Eye (tissue), 1 donor: ENCODE measurements around the gene MYH14.

Source experiments
- DNase-seq: peaks from one replicate; pipeline ENCODE4 v3.0.0-alpha.2; 2015

MYH14 gene

DNA sequence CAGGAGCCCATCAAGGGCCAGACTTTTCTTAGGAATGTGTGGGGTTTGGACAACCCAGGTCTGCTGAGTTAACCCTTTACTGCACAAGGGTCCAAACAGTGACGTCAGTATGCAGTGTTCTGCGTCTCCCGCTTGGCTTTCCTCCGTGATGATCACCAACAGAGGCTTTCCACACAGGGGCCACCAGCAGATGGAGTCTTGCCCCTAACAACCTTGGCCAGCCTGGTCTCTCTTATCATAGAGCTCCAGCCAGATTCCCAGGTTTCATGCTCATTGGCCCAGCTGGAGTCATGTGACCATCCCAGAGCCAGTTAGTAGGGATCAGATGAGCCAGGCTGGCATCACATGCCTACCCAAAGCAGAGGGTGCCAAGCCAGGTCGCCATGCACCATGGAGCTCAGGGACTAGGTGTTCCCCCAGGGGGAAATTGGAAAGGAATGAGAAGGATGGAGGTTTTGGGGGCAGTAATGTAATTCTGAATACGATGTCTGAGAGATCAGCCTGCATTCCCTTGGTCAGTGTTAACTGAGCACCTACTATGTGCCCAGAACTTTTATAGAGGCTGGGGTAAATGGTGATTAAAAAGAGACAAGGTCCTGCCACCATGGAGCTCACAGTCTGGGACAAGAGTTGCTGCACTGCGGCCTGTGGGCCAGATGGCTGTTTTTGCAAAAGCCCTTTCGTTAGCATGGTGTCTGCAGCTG is 61.2 kb downstream of the MYH14 start:
- no peak for DNase-seq

DNA sequence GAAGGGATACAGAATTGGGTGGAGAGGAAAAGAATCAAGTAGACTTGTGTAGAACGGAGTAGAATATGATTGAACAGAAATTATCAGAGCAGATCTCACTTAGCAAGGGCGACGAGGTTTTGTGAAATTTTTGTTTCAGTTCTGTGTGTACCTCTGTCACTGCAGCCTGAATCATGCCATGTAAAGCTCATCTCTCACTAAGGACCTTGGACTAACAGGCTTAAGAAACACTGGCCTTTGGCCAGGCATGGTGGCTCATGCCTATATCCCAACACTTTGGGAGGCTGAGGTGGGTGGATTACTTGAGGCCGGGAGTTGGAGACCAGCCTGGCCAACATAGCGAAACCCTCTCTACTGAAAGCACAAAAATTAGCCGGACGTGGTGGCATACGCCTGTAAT is 62.6 kb downstream of the MYH14 start:
- no peak for DNase-seq

GRCh38 chr19:50266896-50267295 is 63.5 kb downstream of the MYH14 start:
- DNase-seq, result no peak

DNA sequence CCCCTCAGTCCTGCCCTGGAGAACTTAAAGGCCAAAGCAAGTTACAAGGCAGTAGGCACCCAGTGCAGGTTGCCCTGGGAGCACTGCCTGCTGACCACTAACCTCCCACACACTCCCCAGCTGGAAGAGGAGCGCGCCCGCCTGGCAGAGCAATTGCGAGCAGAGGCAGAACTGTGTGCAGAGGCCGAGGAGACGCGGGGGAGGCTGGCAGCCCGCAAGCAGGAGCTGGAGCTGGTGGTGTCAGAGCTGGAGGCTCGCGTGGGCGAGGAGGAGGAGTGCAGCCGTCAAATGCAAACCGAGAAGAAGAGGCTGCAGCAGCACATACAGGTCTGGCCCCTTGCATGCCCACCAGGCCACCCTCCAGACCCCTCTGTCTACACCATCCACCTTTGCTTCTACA is 64.6 kb downstream of the MYH14 start:
- no peak for DNase-seq

GRCh38 chr19:50268501-50268900 is 65.1 kb downstream of the MYH14 start:
- no peak for DNase-seq

- DNase-seq, result no peak
These were observed 66.2 kb downstream of the MYH14 start for GRCh38 chr19:50269653-50270052.

- no peak for DNase-seq
These were observed 69.0 kb downstream of the MYH14 start for GRCh38 chr19:50272263-50272897.

GRCh38 chr19:50273821-50274220 is 70.4 kb downstream of the MYH14 start:
- DNase-seq, result no peak

GRCh38 chr19:50275577-50276368 is 72.4 kb downstream of the MYH14 start:
- no peak for DNase-seq

- DNase-seq, result no peak
These were observed 73.1 kb downstream of the MYH14 start for GRCh38 chr19:50276370-50277063.

DNA sequence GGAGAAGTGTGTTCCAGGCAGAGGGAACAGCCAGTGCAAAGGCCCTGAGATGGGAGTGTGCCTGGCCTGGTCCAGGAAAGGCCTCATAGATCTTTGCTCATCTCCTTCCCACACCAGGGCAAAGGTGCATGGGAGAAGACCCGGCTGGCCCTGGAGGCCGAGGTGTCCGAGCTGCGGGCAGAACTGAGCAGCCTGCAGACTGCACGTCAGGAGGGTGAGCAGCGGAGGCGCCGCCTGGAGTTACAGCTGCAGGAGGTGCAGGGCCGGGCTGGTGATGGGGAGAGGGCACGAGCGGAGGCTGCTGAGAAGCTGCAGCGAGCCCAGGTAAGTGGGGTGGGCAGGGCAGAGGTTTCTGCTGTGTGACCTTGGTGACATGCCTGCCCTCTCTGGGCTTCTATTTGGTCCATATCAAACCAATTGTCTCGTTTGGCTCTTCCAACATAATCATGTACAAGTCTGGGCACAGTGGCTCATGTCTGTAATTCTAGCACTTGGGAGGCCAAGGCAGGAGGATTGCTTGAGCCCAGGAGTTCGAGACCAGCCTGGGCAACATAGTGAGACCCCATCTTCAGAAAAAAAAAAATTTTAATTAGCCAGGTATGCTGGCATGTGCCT is 74.7 kb downstream of the MYH14 start:
- no peak for DNase-seq

- no peak for DNase-seq
These were observed 76.7 kb downstream of the MYH14 start for GRCh38 chr19:50280074-50280473.

GRCh38 chr19:50280983-50281382 is 77.6 kb downstream of the MYH14 start:
- no peak for DNase-seq

- no peak for DNase-seq
These were observed 78.1 kb downstream of the MYH14 start for GRCh38 chr19:50281491-50281890.

DNA sequence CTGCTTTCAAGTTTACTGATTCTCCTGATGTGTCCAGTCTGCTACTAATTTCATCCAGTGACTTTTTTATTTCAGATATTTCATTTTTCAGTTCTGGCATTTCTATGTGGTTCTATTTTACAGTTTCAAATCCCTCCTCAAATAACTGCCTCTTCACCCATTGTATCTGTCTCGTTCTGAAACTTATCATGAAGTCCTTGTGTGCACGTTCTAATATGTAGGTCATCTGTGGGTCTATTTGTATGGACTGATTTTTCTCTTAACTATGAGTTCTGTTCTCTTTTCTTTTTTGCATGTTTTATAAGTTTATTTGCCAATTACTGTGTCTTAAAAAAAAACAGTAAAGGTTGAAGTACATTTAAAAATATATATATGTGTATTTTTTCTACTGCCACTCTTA is 82.4 kb downstream of the MYH14 start:
- peak; percentile 9 for DNase-seq

GRCh38 chr19:50286443-50286842 is 83.0 kb downstream of the MYH14 start:
- DNase-seq, result no peak

GRCh38 chr19:50287331-50287730 is 83.9 kb downstream of the MYH14 start:
- DNase-seq, result no peak

- DNase-seq, result no peak
These were observed 85.5 kb downstream of the MYH14 start for GRCh38 chr19:50288954-50289353.

- DNase-seq, result no peak
These were observed 86.6 kb downstream of the MYH14 start for GRCh38 chr19:50290011-50290410.

GRCh38 chr19:50290775-50291174 is 87.4 kb downstream of the MYH14 start:
- DNase-seq, result no peak

DNA sequence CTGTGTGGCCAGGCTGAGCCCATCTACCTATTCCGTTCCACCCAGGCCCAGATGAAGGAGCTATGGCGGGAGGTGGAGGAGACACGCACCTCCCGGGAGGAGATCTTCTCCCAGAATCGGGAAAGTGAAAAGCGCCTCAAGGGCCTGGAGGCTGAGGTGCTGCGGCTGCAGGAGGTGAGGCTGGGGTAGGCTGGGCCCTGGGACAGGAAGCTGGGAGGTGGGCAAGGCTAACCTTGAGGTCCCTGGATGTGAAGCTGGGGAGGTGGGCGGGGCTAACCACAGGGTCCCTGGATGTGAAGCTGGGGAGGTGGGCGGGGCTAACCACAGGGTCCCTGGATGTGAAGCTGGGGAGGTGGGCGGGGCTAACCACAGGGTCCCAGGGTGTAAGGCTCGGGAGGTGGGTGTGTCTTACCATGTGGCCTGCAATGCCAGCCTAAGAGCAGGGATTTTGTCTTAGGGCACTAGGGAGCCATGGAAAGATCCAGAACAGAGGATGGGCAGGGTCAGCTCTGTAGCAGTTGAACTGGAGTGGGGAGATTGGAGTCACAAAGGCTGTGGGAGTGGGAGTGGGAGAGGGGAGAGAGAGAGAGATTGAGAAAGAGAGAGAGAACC is 88.9 kb downstream of the MYH14 start:
- DNase-seq, result no peak

DNA sequence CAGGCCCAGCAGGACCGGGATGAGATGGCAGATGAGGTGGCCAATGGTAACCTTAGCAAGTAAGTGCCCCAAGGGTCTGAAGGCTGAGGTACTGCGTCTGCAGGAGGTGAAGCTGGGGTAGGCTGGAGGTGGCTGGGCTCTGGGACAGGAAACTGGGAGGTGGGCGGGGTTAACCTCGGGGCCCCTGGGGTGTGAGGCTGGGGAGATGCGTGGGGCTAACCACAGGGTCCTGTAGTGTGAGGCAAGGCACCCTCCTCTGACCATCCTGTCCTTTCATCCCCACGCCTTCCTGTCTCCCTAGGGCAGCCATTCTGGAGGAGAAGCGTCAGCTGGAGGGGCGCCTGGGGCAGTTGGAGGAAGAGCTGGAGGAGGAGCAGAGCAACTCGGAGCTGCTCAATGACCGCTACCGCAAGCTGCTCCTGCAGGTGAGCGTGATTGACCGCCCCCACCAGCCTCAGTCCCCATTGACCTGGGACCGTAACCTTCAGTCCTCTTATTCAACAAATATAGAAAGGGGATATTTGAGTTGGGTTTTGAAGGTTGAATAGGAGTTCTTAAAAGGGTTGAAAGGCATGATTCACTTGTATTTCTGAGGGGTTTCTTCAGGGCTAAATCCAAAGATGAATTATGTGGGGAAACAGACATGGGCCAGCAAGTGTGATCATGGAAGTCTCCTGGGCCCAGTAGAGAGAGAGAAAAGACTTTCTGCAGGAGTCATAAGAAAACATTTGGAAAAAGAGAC is 90.0 kb downstream of the MYH14 start:
- DNase-seq, result no peak
